ENCODE data around the gene APOL6. TPM values are rescaled to one million over a fixed set of nuclear protein-coding genes. Genes with fewer than 3 reads are reported as not detected.

The APOL6 gene
- total and polyA plus RNA-seq, 9 of the 15 experiments (the other 6 are each of a cell fraction or from before 2014, with no cell fraction given), result 0.29 to 1.2 (median 0.70) TPM

- 0 out of 2 replicates have a peak, but pooled peaks have one; percentile 28 for TF ChIP-seq ARID3A (IDR thresholded peaks at IDR 0.05; ENCODE audit: borderline replicate concordance, low read depth, low read length)
- TF ChIP-seq SLC30A9 (CRISPR knock-in tag; IDR thresholded peaks at IDR 0.05), result no peak
- TF ChIP-seq ZNF75A (CRISPR knock-in tag; IDR thresholded peaks at IDR 0.05), result no peak
- TF ChIP-seq ZNF277 (CRISPR knock-in tag; IDR thresholded peaks at IDR 0.05; ENCODE audit: borderline replicate concordance), result no peak
- TF ChIP-seq POLR3G (IDR thresholded peaks at IDR 0.05; ENCODE audit: extremely low read depth, insufficient read length, insufficient replicate concordance), result no peak
- no peak for TF ChIP-seq ZNF23 (CRISPR knock-in tag; IDR thresholded peaks at IDR 0.05)
- no peak for TF ChIP-seq CC2D1A (IDR thresholded peaks at IDR 0.05)
- TF ChIP-seq ZNF398 (CRISPR knock-in tag; IDR thresholded peaks at IDR 0.05), result no peak
- no peak for TF ChIP-seq CTCF (IDR thresholded peaks at IDR 0.05 in 2 of 3, conservative IDR thresholded peaks at IDR 0.05 in 1 of 3; ENCODE audit: insufficient read depth in 2 of 3, low read depth in 1 of 3, low read length in 3 of 3)
- TF ChIP-seq SP2 (IDR thresholded peaks at IDR 0.05; ENCODE audit: extremely low read depth, low read depth, low read length, poor library complexity, severe bottlenecking), result no peak
- no peak for TF ChIP-seq ZNF165 (CRISPR knock-in tag; IDR thresholded peaks at IDR 0.05; ENCODE audit: borderline replicate concordance)
- TF ChIP-seq ARID1B (IDR thresholded peaks at IDR 0.05), result peak; percentile 78
- TF ChIP-seq ZEB2 (IDR thresholded peaks at IDR 0.05), result 0 out of 2 replicates have a peak, but pooled peaks have one; percentile 21
- TF ChIP-seq SAP30 (IDR thresholded peaks at IDR 0.05; ENCODE audit: borderline replicate concordance, insufficient read depth, low read depth, low read length, poor library complexity, severe bottlenecking), result no peak
- TF ChIP-seq MAX (CRISPR knock-in tag; IDR thresholded peaks at IDR 0.05), result no peak
- TF ChIP-seq SFPQ (IDR thresholded peaks at IDR 0.05; ENCODE audit: low read depth, low read length), result no peak
- TF ChIP-seq SOX6 (IDR thresholded peaks at IDR 0.05), result peak; percentile 55; the same call in 1 of the 2 replicates
These were observed 9.5 kb downstream of the APOL6 start (continued) for GRCh38 chr22:35657571-35658312.
